HEK293T (cell line): ENCODE results near the gene MSMP.

Experiments
- CTCF ChIA-PET: fragments of 350-600 bp; formaldehyde crosslinking; extraction: SDS; loops from one replicate; lab custom pipeline; 2021; ENCODE audit warnings: antibody characterized with exemption, inconsistent platforms; lab: Yijun Ruan, JAX
- POLR2A ChIA-PET: fragments of 350-600 bp; formaldehyde crosslinking; extraction: SDS; loops from one replicate; lab custom pipeline; 2020; ENCODE audit warnings: antibody characterized with exemption, inconsistent platforms; lab: Yijun Ruan, JAX
- DNase-seq: peaks from one replicate; pipeline ENCODE4 v3.0.0; 2012; ENCODE audit warnings: mixed read lengths; ENCODE audit errors: extremely low spot score
- ARNT ChIP-seq: fragments of 450-650 bp; IDR thresholded peaks from 2 replicates; pipeline ENCODE4 v1.6.1; 2017; ENCODE audit warnings: mild to moderate bottlenecking
- BHLHE40 ChIP-seq: fragments of 450-650 bp; IDR thresholded peaks from 2 replicates; pipeline ENCODE4 v1.6.1; 2016; ENCODE audit warnings: mild to moderate bottlenecking, moderate library complexity, borderline replicate concordance
- CTBP1 ChIP-seq: fragments of 450-650 bp; IDR thresholded peaks from 2 replicates; pipeline ENCODE4 v1.6.1; 2016; ENCODE audit warnings: borderline replicate concordance
- ELF4 ChIP-seq: fragments of 450-650 bp; IDR thresholded peaks from 2 replicates; pipeline ENCODE4 v1.6.1; 2017; ENCODE audit warnings: antibody characterized with exemption
- FOXA1 ChIP-seq: fragments of 450-650 bp; IDR thresholded peaks from 2 replicates; pipeline ENCODE4 v1.6.1; 2016; ENCODE audit warnings: mild to moderate bottlenecking
- FOXK2 ChIP-seq: fragments of 450-650 bp; IDR thresholded peaks from 2 replicates; pipeline ENCODE4 v1.6.1; 2016; ENCODE audit warnings: mild to moderate bottlenecking
- FOXM1 ChIP-seq: fragments of 450-650 bp; IDR thresholded peaks from 2 replicates; pipeline ENCODE4 v1.6.1; 2017; ENCODE audit warnings: mild to moderate bottlenecking, borderline replicate concordance
- HDGF ChIP-seq: fragments of 450-650 bp; IDR thresholded peaks from 2 replicates; pipeline ENCODE4 v1.6.1; 2017; ENCODE audit warnings: antibody characterized with exemption, borderline replicate concordance
- L3MBTL2 ChIP-seq: fragments of 450-650 bp; conservative IDR thresholded peaks from 2 replicates; pipeline ENCODE4 v1.6.1; 2016; ENCODE audit warnings: mild to moderate bottlenecking
- LEF1 ChIP-seq: fragments of 450-650 bp; IDR thresholded peaks from 2 replicates; pipeline ENCODE4 v1.6.1; 2017; ENCODE audit warnings: mild to moderate bottlenecking, borderline replicate concordance
- NFRKB ChIP-seq: fragments of 450-650 bp; IDR thresholded peaks from 2 replicates; pipeline ENCODE4 v1.6.1; 2016; ENCODE audit warnings: mild to moderate bottlenecking, moderate library complexity
- PKNOX1 ChIP-seq: fragments of 450-650 bp; IDR thresholded peaks from 2 replicates; pipeline ENCODE4 v1.6.1; 2016
- SP1 ChIP-seq: fragments of 450-650 bp; IDR thresholded peaks from 2 replicates; pipeline ENCODE4 v1.6.1; 2017
- SUZ12 ChIP-seq: fragments of 450-650 bp; IDR thresholded peaks from 2 replicates; pipeline ENCODE4 v1.6.1; 2016; ENCODE audit warnings: mild to moderate bottlenecking
- TARDBP ChIP-seq: fragments of 450-650 bp; IDR thresholded peaks from 2 replicates; pipeline ENCODE4 v1.6.1; 2016
- ZNF384 ChIP-seq: fragments of 450-650 bp; IDR thresholded peaks from 2 replicates; pipeline ENCODE4 v1.6.1; 2016

Gene MSMP

GRCh38 chr9:35778496-35778895, 24.4 kb upstream of the MSMP start:
- CTCF ChIA-PET, result no interaction called here
- TF ChIP-seq NFRKB (no peak), FOXM1 (no peak), ARNT (no peak), ZNF384 (no peak), SUZ12 (no peak), ELF4 (no peak), FOXK2 (no peak), BHLHE40 (no peak)
- POLR2A ChIA-PET, result no interaction called here
- DNase-seq, result no peak

GRCh38 chr9:35776018-35776417, 21.9 kb upstream of the MSMP start:
- CTCF ChIA-PET, result interaction anchor here (1.0 to 1.9 kb wide), 3 partner anchors 14 to 170 kb away, joined by 4 to 6 read pairs (median 5); no protein-coding TSS in a partner anchor
- POLR2A ChIA-PET, result interaction anchor here (0.9 to 1.3 kb wide), 2 partner anchors 27 to 29 kb away, joined by 3 read pairs; partner anchors contain the start of genes GBA2 and RGP1
- DNase-seq, result no peak
- no peak for TF ChIP-seq ELF4
- TF ChIP-seq BHLHE40, result no peak
- TF ChIP-seq PKNOX1, result no peak
- no peak for TF ChIP-seq NFRKB
- TF ChIP-seq L3MBTL2, result no peak
- TF ChIP-seq SP1, result no peak
- TF ChIP-seq HDGF, result no peak
- no peak for TF ChIP-seq FOXA1
- TF ChIP-seq LEF1, result no peak
- TF ChIP-seq FOXM1, result no peak

GRCh38 chr9:35774907-35775635, 21.0 kb upstream of the MSMP start:
- no peak for TF ChIP-seq FOXA1
- TF ChIP-seq FOXM1, result no peak
- ChIA-PET POLR2A (interaction anchor here (0.9 to 1.3 kb wide), 2 partner anchors 26 to 28 kb away, joined by 3 read pairs; partner anchors contain the start of genes GBA2 and RGP1), CTCF (interaction anchor here (1.0 to 1.9 kb wide), 3 partner anchors 15 to 171 kb away, joined by 4 to 6 read pairs (median 5); no protein-coding TSS in a partner anchor)
- no peak for DNase-seq

GRCh38 chr9:35771943-35772342, 17.9 kb upstream of the MSMP start:
- CTCF ChIA-PET, result no interaction called here
- no peak for DNase-seq
- TF ChIP-seq ARNT (no peak), ELF4 (no peak), SUZ12 (no peak), TARDBP (no peak), PKNOX1 (no peak), ZNF384 (no peak), BHLHE40 (no peak), FOXA1 (no peak), FOXK2 (no peak), CTBP1 (no peak), FOXM1 (no peak), HDGF (no peak), LEF1 (no peak), SP1 (no peak), L3MBTL2 (no peak), NFRKB (no peak)
- POLR2A ChIA-PET, result interaction anchor here (1.4 kb wide), 1 partner anchor 15 kb away, joined by 3 read pairs; no protein-coding TSS in a partner anchor

- ChIA-PET POLR2A (no interaction called here), CTCF (interaction anchor here (1.4 kb wide), 1 partner anchor 75 kb away, joined by 3 read pairs; no protein-coding TSS in a partner anchor)
- no peak for DNase-seq
- TF ChIP-seq LEF1, result no peak
Measured at GRCh38 chr9:35771534-35771933, 17.5 kb upstream of the MSMP start.

- TF ChIP-seq FOXK2, result no peak
- no peak for TF ChIP-seq SUZ12
- no peak for TF ChIP-seq FOXA1
- TF ChIP-seq L3MBTL2, result no peak
- no peak for TF ChIP-seq TARDBP
- ChIA-PET POLR2A (no interaction called here), CTCF (interaction anchor here (1.4 kb wide), 1 partner anchor 74 kb away, joined by 3 read pairs; no protein-coding TSS in a partner anchor)
- no peak for DNase-seq
Measured at GRCh38 chr9:35771075-35771433, 17.0 kb upstream of the MSMP start.

GRCh38 chr9:35769763-35770162, 15.7 kb upstream of the MSMP start:
- POLR2A ChIA-PET, result no interaction called here
- CTCF ChIA-PET, result no interaction called here
- DNase-seq, result no peak

GRCh38 chr9:35767458-35767857, 13.4 kb upstream of the MSMP start:
- TF ChIP-seq FOXA1, result no peak
- TF ChIP-seq ARNT, result no peak
- TF ChIP-seq ELF4, result no peak
- TF ChIP-seq FOXM1, result no peak
- no peak for TF ChIP-seq HDGF
- TF ChIP-seq SUZ12, result no peak
- no peak for TF ChIP-seq CTBP1
- POLR2A ChIA-PET, result no interaction called here
- no peak for DNase-seq
- CTCF ChIA-PET, result no interaction called here

More at GRCh38 chr9:35769763-35770162, 15.7 kb upstream of the MSMP start:
- TF ChIP-seq FOXK2 (no peak), TARDBP (no peak)
